ENCODE data around the gene ZNF697.

GRCh38 chr1:119605686-119606085 lies 42.4 kb downstream of the ZNF697 start:
- TF ChIP-seq RAD21 (CRISPR knock-in tag; conservative IDR thresholded peaks at IDR 0.05 in 1 of 2, IDR thresholded peaks at IDR 0.05 in 1 of 2) (no peak), NR1H2 (CRISPR knock-in tag; IDR thresholded peaks at IDR 0.05) (no peak), GABPA (tag; conservative IDR thresholded peaks at IDR 0.05; ENCODE audit: low read depth) (no peak)
